ENCODE measurements around the gene MAGI1.

Gene MAGI1

DNA sequence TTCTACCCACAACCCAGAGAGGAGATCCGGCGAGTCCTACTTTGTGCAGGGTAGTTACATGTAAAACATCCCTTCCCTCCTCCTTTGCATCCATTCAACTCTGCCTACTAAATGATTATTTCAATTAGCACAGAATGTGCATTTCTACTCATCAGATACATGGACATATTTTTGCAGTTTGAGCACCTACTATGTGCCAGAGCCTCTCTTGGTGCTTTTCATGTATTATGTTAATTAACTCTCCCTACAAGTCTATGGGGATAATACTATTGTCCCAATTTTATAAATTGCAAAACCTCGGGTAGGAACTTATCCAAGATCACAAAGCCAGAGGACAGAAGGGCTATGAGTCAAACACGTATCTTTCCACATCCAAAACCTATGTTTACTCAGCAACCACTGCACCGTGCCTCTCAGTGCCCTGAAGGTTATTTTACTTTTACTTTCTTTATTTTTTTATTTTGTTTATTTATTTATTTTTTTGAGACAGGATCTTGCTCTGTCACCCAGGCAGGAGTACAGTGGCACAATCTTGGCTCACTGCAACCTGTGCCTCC lies 432.8 kb downstream of the MAGI1 start:
- no peak for DNase-seq

- DNase-seq = no peak
Observed at GRCh38 chr3:65604863-65605526, 433.7 kb downstream of the MAGI1 start.

DNA sequence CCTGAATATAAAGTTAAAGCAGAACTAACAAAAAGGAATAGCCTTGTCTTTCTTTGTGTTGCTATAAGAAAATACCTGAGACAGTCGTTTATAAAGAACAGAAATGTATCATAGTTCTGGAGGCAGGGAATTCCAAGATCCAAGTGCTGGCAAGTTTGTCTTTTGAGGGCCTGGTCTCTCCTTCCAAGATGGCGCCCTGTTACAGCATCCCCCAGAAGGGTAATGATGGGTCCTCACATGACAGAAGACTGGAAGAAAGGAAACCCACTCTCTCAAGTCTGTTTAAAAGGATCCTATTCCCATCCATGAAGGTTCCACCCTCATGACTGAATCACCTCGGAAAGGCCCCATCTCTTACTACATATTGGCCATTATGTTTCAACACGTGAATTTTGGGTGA lies 435.1 kb downstream of the MAGI1 start:
- no peak for DNase-seq

DNA sequence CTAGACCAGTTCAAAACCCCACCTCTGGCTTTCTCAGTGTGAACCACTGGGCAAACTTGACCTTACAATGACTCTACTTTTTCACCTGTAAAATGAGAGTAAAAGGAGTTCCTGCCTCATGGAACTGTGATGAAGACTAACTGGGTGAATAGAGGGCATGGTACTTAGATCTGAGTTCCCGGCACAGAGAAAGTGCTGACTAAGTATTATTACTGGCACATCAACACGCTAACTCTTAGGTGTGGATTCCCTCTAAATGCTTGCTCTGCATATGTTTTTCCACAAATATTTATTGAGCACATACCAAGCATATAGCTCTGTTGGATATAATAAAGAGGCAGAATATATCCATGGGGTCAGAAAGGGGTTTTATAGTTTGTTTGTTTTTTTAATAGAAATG lies 437.8 kb downstream of the MAGI1 start:
- DNase-seq = no peak

DNA sequence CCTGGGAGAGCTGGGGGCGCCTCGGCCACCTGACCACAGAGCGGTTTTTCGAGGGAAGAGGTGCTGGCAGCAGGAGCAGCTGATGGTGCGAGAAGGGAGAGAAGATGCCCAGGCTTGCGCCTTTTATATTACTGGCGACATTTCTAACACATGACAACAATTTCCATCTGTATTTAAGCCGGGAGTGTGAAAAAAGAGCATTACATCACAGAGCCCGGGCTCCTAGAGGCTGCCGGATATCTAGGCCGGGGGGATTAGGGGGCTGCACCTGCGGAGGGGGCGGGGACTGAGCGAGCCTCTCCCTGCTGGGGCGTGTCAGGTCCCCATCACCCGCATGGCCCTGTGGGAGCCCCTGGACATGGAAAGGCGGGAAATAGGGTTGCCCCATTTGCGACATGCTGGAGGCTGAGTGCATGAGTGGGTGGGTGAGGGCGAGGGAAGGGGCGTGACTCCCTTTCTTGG lies 440.7 kb downstream of the MAGI1 start:
- no peak for DNase-seq

DNA sequence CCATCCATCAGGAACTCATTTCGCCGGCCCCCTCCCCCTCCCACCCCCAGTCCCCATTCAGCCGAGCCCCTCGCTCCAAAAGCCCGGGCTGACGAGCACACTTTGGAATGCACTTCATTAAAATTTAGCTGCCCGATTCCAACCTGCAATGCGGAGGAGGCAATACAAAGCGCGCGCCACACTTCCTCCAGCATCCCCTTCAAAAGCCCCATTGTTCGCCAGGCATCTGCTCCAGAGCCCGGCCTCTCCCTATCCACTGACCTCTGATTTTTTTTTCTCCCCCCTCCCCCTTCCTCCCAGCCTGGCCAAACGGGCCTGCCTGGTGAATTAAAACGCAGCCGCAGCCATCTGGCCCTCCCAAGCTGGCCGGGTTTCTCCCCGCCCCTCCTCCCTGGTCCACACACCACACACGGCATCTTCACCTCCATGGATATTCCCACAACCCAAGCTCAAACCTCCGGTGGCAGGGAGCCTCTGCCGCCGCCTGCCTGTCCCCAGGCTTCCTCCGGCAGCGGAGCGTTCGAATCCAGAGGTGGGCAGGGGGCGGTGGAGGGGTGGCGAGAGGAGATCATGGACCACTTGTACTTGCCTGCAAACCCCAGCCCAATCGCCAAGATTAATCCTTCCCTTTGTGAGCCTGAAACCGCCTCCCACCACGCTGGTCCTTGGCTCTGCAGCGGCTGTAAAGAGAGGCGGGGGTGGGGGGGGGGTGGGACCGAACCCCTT lies 441.3 kb downstream of the MAGI1 start:
- no peak for DNase-seq

GRCh38 chr3:65596571-65597225 lies 442.0 kb downstream of the MAGI1 start:
- no peak for DNase-seq

DNA sequence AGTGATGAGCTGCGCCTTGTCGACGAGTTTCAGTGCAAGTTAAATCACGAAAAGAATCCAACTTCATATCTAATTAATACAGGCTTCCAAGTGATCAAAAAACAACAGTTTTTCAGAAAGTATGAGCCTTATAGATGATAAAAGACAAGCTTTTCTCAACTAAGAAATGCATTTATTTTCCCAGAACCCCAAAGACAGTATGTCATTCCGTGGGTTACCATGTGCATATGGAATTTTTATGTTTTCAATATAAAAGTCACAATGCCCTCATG lies 442.8 kb downstream of the MAGI1 start:
- DNase-seq = no peak

DNA sequence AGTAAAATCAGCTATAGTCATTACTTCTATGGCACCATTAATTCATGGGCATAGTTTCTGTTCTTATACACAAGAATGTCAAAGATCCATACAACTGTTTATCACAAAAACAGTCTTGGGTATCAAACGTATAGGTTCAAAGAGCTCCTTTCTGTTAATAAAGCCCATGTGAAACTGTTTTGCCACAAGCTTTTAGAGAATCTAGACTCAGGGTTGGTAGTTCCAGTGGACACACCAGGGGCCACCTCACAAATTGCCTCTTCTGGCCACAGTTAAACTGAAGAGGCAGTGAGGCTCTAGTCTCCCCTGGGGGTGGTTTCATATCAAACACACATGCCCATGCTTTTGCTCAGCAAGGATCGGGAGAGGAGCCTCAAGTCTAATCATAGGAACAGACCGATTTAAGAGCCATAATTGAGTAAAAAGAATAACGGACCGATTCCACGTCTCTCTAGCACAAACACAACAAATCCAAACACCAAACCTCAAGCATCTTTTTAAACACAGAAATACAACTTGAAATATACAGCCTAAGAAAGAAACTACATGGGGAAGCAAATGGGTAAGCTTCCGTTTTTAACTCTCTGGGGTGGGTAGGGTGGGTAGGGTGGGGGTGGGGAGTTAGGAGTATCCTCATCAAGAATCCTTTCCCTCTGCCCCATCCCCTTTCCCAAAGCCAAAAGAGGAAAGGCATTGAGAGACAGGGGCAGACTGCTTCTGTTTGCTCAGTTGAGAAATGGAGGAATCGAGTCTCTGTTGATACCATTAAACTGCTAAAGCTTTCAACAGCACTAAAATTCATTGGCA lies 443.3 kb downstream of the MAGI1 start:
- DNase-seq = no peak

DNA sequence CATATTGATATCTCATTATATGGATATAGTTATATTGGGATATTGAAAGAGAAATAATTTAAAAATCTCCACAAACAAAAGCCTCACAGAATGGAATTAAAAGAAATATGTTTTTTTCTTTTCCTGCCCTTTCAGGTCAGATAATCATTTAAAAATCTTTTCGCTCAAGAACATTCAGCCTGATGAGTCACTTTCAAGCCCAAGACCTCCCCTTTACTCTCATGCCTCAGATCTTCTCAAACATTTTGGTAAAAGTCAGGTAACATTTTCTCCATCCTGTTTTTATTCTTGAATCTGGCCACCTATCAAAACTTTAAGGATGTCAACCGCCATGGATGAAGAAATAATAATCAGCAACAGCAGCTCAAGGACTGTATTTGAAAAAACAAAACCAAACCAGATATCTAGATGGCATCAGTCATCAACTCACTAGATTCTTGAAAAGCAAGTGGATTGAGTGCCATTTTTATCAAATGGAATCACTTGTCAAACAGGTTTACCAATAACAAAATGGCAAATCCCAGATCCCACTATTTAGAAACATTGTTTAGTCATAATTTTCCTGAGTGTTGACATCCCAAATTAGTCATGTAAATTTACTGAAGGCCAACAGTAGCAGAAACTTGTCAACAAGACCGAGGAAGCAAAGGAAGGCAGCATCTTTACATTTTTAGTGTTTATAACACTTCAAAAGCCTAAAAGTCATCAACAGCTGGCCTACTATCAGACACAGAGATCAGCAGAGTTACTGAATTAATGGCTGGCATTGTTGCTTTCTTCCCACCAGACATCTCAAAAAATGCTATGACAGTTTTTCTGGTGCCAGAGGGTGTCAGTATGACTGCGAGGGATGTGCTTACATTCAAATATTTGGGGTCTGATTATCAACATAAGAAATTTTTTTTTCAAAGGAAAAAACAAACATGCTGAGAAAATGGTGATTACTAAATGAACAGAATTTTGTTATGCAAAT lies 444.7 kb downstream of the MAGI1 start:
- DNase-seq = no peak

DNA sequence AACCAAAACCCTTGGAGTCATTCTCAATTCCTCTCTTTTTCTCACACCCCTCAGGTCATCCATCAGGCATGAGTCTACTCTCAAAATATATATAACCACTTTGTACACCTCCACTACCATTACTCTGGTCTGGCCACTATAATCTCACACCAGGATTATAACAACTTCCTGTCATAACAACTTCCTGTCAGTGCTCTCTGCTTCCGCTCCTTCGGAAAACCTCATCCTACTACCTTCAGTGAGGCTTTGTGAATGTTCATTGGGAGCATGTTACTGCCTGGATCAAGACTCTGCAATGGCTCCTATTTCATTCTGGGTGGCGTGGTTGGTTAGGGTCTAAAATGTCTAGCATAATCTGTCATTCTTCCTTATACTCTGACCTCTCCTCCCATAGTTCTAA lies 447.4 kb downstream of the MAGI1 start:
- no peak for DNase-seq

GRCh38 chr3:65588884-65589283 lies 449.8 kb downstream of the MAGI1 start:
- no peak for DNase-seq

DNA sequence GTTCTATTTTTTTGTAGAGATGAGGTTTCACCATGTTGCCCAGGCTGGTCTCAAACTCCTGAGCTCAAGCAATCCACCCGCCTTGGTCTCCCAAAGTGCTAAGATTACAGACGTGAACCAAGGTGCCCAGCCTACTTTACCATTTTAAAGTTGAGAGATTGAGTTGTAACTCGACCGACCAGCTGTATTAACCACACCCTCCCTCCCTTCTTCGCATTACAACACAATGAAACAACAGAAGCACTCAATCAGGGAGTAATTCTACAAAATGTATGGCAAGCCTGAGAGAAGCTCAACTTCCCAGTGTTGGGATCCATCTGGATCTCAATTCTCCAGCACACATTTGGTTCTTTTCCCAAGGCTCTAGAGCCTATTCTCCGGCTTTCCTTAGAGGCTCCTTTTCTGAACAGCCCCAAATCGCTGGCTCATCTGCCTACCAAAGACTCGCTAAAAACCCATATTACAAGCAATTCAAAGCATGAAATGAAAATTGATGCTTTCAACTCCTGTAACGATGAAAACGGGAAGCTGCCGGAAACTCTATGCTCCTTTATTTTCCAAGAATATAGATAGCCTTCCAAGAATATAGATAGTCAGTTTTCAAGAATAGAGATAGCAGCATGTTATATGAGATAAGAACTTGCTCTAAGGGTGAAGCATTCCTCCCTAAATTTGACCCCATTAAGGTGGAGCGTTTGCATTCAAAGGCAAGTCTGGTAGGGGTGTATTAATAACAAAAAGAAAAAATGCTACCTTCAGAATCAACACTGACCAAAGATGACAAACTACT lies 450.9 kb downstream of the MAGI1 start:
- DNase-seq = no peak

GRCh38 chr3:65584913-65585312 lies 453.8 kb downstream of the MAGI1 start:
- no peak for DNase-seq

GRCh38 chr3:65584002-65584401 lies 454.7 kb downstream of the MAGI1 start:
- no peak for DNase-seq

GRCh38 chr3:65583188-65583587 lies 455.5 kb downstream of the MAGI1 start:
- DNase-seq = no peak

GRCh38 chr3:65582012-65582717 lies 456.6 kb downstream of the MAGI1 start:
- DNase-seq = no peak

- DNase-seq = no peak
Observed at GRCh38 chr3:65581313-65581712, 457.4 kb downstream of the MAGI1 start.

GRCh38 chr3:65578861-65579260 lies 459.9 kb downstream of the MAGI1 start:
- DNase-seq = no peak

DNA sequence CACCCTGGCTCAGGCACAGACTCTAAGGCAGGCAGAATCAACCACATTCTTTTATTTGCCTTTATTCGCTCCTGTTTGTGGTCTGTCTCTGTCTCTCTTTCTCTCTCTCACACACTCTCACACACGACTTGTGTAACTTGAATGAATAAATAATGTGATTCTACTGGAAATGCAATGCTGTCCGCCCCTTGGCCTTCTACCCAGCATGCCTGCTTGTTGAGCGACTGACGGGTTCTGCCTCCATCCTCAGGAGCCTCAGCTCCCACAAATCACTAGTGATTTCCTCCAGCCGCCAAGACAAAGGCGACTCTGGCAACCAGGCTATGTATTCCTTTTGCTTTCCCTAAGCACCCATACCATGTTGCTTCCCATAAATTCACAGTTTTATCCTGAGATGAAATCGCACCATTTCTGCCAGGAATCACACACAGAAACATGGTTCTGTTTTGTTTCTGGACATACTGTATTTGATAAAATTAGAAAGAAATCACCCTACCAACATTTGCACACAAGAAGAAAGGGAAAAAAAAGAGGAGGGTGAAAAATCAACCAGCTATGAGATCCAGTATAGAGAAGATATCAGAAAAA lies 460.8 kb downstream of the MAGI1 start:
- DNase-seq = no peak
